Transverse colon (tissue), 4 donors: ENCODE measurements around the gene IZUMO4.

Source experiments
- CTCF ChIP-seq, 5 experiments: fragments of 200-600 bp in 3 of 5; fragments of 450-650 bp in 2 of 5; sonication (generic) in 3 of 5; IDR thresholded peaks; 1 replicate in 2 of 5; 2 replicates in 3 of 5; pipeline ENCODE4 v1.5.1; 2016 to 2017; ENCODE audit warnings: antibody characterized with exemption in 5 of 5, inconsistent platforms in 3 of 5, mild to moderate bottlenecking in 2 of 5, moderate library complexity in 1 of 5
- POLR2A ChIP-seq: fragments of 450-650 bp; IDR thresholded peaks from one replicate; pipeline ENCODE4 v1.6.1; 2016; ENCODE audit warnings: antibody characterized with exemption, mild to moderate bottlenecking, moderate library complexity
- POLR2AphosphoS5 ChIP-seq, 3 donors: sonication (generic); formaldehyde crosslinking; IDR thresholded peaks; one replicate each; pipeline ENCODE4 v1.6.1; 2016; ENCODE audit warnings: antibody characterized with exemption in 3 of 3

GRCh38 chr19:2061495-2062388, 35.0 kb upstream of the IZUMO4 start:
- TF ChIP-seq CTCF (IDR thresholded peaks at IDR 0.05) (peak in 1 of 5 experiments; percentile 12), POLR2A (peak; percentile 82), POLR2AphosphoS5 (IDR thresholded peaks at IDR 0.05) (peak; percentile 82 to 92 (median 87))
